ENCODE data around the gene PFKFB3.

PFKFB3 gene

GRCh38 chr10:6215241-6215640 lies 12.5 kb downstream of the PFKFB3 start:
- TF ChIP-seq CTCF (conservative IDR thresholded peaks at IDR 0.05; ENCODE audit: low read depth, low read length): no peak
- no peak for DNase-seq (ENCODE audit: low read depth)
- H3K4me3 ChIP-seq (ENCODE audit: low read length): no peak overlapping the region

- H3K4me3 ChIP-seq (ENCODE audit: low read length): no peak overlapping the region
- TF ChIP-seq CTCF (conservative IDR thresholded peaks at IDR 0.05; ENCODE audit: low read depth, low read length): no peak
- no peak for DNase-seq (ENCODE audit: low read depth)
Measured at GRCh38 chr10:6215683-6216484, 13.2 kb downstream of the PFKFB3 start.

- no peak overlapping the region for H3K4me3 ChIP-seq (ENCODE audit: low read length)
- TF ChIP-seq CTCF (conservative IDR thresholded peaks at IDR 0.05; ENCODE audit: low read depth, low read length): no peak
- no peak for DNase-seq (ENCODE audit: low read depth)
Measured at GRCh38 chr10:6216916-6217315, 14.2 kb downstream of the PFKFB3 start.

GRCh38 chr10:6217611-6218010 lies 14.9 kb downstream of the PFKFB3 start:
- DNase-seq (ENCODE audit: low read depth): no peak
- no peak overlapping the region for H3K4me3 ChIP-seq (ENCODE audit: low read length)
- no peak for TF ChIP-seq CTCF (conservative IDR thresholded peaks at IDR 0.05; ENCODE audit: low read depth, low read length)

- TF ChIP-seq CTCF (conservative IDR thresholded peaks at IDR 0.05; ENCODE audit: low read depth, low read length): no peak
- H3K4me3 ChIP-seq (ENCODE audit: low read length): no peak overlapping the region
- DNase-seq (ENCODE audit: low read depth): no peak
Measured at GRCh38 chr10:6218692-6219493, 16.2 kb downstream of the PFKFB3 start.

GRCh38 chr10:6219494-6219836 lies 16.7 kb downstream of the PFKFB3 start:
- peak; percentile 54 for DNase-seq (ENCODE audit: low read depth)
- no peak for TF ChIP-seq CTCF (conservative IDR thresholded peaks at IDR 0.05; ENCODE audit: low read depth, low read length)
- no peak overlapping the region for H3K4me3 ChIP-seq (ENCODE audit: low read length)
